Left ventricle myocardium superior (tissue), 1 donor: ENCODE data around the gene BCHE. TPM values are rescaled to one million over a fixed set of nuclear protein-coding genes. Genes with fewer than 3 reads are reported as not detected.

Source experiments
- ATAC-seq: fragments of 200-7000 bp; cut with Tn5 transposase; one replicate; pipeline ENCODE4 v1.9.1; 2020; ENCODE audit warnings: mild to moderate bottlenecking, moderate library complexity
- DNase-seq: peaks from one replicate; pipeline ENCODE4 v3.0.0-alpha.2; 2020
- intact Hi-C: fragments of 100-400 bp; cut with micrococcal nuclease; formaldehyde crosslinking; loops from one replicate; pipeline ENCODE4 v1.11.0; 2022
- total RNA-seq: library from RNA; stranded (reverse); fragmentation: NEBNext Ultra II Directional; extraction: Animal tissue kit (Norgen Biotek cat#: 25700); gene quantifications from one replicate; pipeline ENCODE4 v1.2.1, GENCODE V29; 2021
- donor health status: DM: no; HTN: yes; CAD: no; lungs with severe emphysema.

Gene BCHE
- total RNA-seq, 1 donor from 2014 or later = 2.6 TPM

DNA sequence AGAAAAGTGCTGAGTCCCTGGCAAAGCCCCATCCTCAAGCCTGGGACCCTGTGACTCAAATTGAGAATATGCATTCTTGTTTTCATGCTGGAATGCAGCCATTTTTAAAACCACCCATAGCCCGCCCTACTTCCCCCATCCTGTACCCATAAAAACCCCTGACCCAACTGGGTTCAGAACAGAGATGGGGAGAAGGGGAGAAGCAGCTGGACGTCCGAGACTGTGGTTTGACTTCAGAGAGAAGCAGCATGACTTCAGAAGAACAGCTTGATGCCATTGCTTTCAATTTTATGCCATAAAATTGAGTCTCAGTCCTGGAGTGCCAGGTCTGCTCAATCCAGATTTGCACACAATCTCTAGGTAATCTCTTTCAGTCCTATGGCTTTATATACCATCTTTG is 78.2 kb downstream of the BCHE start:
- DNase-seq = no peak
- no peak for ATAC-seq
- intact Hi-C loops = no loop called here

DNA sequence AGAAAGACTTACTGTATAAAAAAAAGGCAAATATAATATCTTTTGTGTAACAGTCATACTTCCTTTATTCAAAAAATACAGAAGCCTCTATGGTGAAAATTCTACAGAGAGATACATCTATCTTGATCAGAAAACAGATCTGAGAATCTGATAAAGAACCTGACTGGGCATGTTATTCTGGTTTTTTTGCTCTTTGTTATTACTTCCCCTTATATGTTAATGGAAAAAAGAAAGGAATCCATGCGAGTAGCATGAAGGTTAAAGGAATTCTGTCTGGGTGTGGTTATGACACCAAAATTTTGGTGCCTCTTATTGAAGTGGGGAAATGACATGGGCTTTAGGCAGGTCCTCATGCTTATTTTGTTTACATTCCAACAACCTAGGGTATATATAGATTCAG is 81.7 kb downstream of the BCHE start:
- no peak for ATAC-seq
- no peak for DNase-seq
- intact Hi-C loops = no loop called here

DNA sequence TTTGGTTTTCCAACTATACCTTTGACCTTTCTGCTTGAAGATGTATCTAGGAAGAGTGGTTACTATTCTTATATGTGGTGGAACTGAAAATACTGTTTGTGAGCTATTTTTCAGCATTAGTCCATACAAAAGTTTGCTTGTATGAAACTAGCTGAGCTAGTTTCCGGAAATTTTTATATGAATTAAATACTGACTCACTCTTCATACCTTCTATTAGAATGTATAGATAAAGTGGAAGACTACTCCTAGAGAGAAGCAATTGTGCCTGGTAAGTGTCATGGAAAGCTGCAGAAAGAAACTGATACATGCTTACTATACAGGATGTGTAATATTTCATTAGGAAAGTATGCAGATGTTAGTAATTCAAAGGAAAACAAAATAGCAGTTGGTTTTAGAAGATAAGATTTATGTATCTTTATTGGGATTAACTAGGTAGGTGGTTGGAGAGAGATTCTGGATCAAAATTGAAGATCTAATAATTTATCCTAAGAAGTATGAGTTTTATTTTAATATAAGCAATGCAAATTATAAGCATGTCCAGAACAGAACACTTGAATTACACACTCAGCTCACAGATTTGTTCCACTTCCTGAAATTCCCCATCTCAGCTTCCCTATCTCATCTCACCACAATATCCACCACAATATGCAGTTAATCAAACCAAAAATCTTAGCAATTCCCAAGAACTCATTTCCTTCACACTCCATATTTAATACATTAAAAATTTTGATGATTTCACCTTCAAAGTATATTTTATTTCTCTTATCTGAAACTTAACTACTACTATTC is 82.8 kb downstream of the BCHE start:
- intact Hi-C loops = no loop called here
- no peak for ATAC-seq
- no peak for DNase-seq

- ATAC-seq (no peak), DNase-seq (no peak)
- intact Hi-C loops = no loop called here
These were observed 83.7 kb downstream of the BCHE start for GRCh38 chr3:165753560-165753959.

- no peak for DNase-seq
- intact Hi-C loops = no loop called here
- ATAC-seq = no peak
These were observed 85.6 kb downstream of the BCHE start for GRCh38 chr3:165751637-165752036.

DNA sequence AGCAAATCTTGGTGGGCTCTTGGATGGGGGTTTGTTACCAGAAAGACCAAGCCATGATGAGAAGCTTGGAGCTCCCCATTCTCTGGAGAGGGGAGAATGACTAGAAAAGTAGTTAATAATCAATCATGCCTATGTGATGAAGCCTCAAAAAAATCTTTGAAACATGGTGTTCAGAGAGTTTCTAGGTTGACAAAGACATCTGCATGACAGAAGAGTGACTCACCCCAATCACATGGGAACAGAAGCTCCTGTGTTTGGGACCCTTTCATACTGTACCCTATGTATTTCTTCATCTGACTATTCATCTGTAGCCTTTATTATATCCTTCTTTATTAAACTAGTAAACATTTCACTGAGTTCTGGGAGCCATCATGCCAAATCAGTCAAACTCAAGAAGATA is 87.4 kb downstream of the BCHE start:
- no peak for DNase-seq
- no peak for ATAC-seq
- intact Hi-C loops = no loop called here

DNA sequence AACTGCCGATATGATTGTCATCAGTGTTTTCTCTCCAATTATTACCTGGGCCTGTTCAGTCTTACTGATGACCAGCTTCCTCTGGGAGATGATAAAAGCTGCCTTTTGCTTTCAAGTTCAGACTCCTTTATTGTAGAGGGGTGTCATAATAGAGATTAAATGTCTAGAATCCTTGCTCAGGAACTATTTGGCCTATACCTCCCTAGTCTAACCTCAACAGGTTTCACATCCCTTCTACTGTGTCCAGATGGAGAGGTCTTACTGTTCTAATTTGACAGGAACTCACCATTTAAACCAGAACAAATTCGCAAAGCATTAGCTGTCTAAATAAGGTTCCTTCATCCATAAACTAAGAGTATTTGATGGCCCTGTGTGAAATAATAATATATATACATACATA is 88.0 kb downstream of the BCHE start:
- no peak for DNase-seq
- ATAC-seq = no peak
- intact Hi-C loops = no loop called here

DNA sequence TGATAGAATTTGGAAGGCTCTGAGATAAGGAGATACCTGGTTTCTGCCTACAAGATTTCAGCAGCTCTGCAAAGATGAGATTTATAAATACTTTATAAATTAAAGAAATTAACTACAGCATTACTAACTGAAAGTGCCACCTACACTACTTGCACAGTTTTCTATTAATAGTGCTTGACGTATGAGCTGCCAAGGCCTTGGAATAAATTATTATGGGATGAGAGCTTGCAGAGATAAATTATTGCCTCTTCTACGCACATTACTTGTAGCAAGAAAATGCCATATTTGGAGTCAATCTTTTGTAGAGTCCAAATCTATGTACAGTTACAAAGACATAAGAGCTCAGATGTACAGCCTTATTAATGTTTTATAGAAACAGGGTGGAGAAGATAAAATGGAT is 89.1 kb downstream of the BCHE start:
- DNase-seq (no peak), ATAC-seq (no peak)
- intact Hi-C loops = no loop called here

GRCh38 chr3:165746874-165747273 is 90.3 kb downstream of the BCHE start:
- no peak for ATAC-seq
- no peak for DNase-seq
- intact Hi-C loops = no loop called here

- no peak for ATAC-seq
- intact Hi-C loops = no loop called here
- no peak for DNase-seq
These were observed 93.2 kb downstream of the BCHE start for GRCh38 chr3:165744025-165744424.

DNA sequence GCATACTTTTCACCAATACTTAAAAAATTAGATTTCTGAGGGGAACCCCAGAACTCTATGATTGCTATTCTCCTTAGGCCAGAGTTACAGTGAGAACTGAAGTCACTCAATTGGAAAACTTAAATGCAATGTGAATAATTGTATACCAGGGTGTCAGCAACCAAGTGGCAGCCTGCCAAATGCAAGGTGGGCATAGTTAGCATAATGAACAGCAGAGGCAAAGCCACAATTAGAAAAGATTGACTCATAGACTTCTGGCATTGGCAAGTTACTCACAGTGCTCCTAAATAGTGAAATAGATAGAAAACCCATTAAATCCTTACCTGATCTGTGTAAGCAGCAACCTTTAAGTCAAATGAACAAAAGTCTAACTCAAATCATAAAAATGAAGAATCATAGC is 94.9 kb downstream of the BCHE start:
- intact Hi-C loops = no loop called here
- no peak for ATAC-seq

GRCh38 chr3:165729756-165730155 is 107.5 kb downstream of the BCHE start:
- intact Hi-C loops = no loop called here
- ATAC-seq (no peak), DNase-seq (no peak)

More for the DNA sequence above, 94.9 kb downstream of the BCHE start:
- DNase-seq = no peak

DNA sequence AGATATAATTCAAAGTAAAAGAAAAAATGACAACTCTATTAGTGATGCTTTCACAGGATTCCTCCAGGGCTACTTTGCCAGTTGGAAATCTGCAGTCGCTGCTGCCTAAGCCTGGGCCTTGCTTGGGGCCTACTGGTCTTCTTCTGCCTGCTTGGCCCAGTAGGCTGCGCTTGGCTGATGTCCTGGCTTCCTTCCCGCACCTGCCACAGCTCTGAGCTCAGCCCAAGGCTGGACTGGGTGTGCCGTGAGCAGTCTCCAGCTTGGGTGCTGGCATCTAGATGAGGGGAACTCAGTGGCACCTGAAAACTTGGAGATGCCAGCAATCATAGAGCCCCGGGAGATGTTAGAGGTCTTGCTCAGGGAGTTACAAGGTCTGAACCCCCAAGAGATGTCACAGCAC is 108.3 kb downstream of the BCHE start:
- DNase-seq = no peak
- intact Hi-C loops = no loop called here
- ATAC-seq = no peak

GRCh38 chr3:165725296-165725695 is 111.9 kb downstream of the BCHE start:
- ATAC-seq = no peak
- intact Hi-C loops = no loop called here
- no peak for DNase-seq
